ENCODE measurements around the gene STOM.

GRCh38 chr9:121324755-121325154 lies 45.3 kb downstream of the STOM start:
- TF ChIP-seq RFX5 (IDR thresholded peaks at IDR 0.05; ENCODE audit: low read length), result no peak
- TF ChIP-seq EP300 (IDR thresholded peaks at IDR 0.05; ENCODE audit: borderline replicate concordance in 1 of 2, low read depth in 1 of 2, low read length in 1 of 2), result no peak
- TF ChIP-seq, protein P1, sequence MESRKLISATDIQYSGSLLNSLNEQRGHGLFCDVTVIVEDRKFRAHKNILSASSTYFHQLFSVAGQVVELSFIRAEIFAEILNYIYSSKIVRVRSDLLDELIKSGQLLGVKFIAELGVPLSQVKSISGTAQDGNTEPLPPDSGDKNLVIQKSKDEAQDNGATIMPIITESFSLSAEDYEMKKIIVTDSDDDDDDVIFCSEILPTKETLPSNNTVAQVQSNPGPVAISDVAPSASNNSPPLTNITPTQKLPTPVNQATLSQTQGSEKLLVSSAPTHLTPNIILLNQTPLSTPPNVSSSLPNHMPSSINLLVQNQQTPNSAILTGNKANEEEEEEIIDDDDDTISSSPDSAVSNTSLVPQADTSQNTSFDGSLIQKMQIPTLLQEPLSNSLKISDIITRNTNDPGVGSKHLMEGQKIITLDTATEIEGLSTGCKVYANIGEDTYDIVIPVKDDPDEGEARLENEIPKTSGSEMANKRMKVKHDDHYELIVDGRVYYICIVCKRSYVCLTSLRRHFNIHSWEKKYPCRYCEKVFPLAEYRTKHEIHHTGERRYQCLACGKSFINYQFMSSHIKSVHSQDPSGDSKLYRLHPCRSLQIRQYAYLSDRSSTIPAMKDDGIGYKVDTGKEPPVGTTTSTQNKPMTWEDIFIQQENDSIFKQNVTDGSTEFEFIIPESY (IDR thresholded peaks at IDR 0.05; ENCODE audit: borderline replicate concordance, low read depth), result no peak
- no peak for TF ChIP-seq FOSL2 (IDR thresholded peaks at IDR 0.05; ENCODE audit: borderline replicate concordance, low read depth)
- no peak for TF ChIP-seq CTCF (IDR thresholded peaks at IDR 0.05)
- TF ChIP-seq RAD21 (IDR thresholded peaks at IDR 0.05; ENCODE audit: low read length), result no peak
- TF ChIP-seq REST (IDR thresholded peaks at IDR 0.05; ENCODE audit: low read depth, low read length), result no peak
- no peak for TF ChIP-seq POLR2AphosphoS5 (IDR thresholded peaks at IDR 0.05; ENCODE audit: low read depth, low read length)
- TF ChIP-seq TAF1 (IDR thresholded peaks at IDR 0.05; ENCODE audit: borderline replicate concordance, low read depth, low read length), result no peak
- no peak for TF ChIP-seq TCF12 (IDR thresholded peaks at IDR 0.05)
- TF ChIP-seq CHD2 (IDR thresholded peaks at IDR 0.05; ENCODE audit: low read length, partially characterized antibody), result no peak
